Stimulated activated CD4-positive, alpha-beta T cell treated with anti-CD3 and anti-CD28 coated beads, Interleukin-1b, Interleukin-23, amount 100 ng/mL, for 24 hours (primary cell): ENCODE results near the gene CYTH2.

ENCODE experiments used
- DNase-seq, 4 experiments: peaks; one replicate each; pipeline ENCODE4 v3.0.0-alpha.2; 2020; ENCODE audit warnings: low read depth in 4 of 4, low spot score in 1 of 4

Gene CYTH2

DNA sequence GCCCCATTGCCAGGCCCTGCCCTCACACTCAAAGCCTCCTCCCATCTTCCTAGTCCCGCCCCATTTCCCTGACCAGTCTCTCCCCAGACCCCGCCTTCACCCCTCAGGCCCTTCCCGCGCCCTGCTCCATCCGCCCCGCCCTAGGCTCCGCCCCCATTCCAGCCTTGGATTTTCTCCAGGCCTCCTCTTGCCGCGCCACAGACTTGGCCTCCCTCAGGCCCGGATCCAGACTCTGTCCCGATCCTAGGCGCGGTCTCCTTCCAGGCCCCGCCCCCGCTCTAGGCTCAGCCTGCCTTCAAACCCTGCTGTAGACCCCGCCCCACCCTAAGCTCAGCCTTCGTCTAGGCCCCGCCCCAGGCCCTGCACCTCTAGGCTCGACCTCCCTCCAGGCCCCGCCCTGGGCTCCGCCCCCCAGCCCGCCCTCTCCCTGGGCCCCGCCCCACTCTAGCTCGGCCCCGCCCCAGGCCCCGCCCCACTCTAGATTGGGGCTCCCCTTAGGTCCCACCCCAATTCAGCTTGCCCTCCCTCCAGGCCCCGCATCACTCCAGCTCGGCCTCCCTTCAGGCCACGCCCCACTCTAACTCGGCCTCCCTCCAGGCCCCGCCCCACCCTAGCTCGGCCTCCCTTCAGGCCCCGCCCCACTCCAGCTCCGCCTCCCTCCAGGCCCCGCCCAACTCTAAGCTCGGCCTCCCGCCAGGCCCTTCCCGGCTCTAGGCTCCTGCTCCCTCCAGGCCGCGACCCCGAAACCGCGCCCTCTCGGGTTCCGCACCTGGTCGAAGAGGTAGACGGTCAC, 24.0 kb downstream of the CYTH2 start:
- peak in 3 of 4 experiments; percentile 64 to 80 (median 69) for DNase-seq

DNA sequence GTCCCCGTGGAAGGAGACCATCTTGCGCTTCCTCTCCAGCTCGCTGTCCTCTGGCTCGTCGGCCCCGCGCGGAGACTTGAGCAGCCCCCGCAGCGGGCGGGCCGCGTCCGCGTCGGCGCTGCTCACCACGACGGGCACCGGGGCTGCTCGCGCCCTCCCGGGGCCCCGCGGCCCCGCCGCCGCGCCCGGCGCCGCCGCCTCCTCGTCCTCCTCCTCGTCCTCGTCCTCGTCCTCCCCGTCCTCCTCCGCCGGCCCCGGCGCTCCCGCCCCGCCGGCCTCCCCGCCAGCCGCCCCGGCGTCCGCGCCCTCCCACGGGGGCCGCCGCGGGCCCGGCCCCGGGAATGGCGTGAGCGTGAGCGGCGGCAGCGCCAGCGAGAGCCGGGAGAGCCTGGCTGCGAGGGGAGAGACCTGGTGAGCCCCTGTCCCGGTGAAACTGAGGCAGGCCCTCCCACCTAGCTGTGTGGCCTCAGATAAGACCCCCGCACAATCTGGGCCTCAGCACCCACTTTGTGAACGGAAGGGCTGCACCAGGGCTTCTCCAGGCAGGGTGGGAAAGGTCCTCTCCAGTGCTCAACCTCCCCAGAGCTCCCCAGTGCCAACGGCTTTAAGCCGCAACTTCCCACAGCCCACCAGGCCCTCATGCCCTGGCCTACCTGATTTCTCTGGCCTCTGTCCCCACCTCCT, 24.7 kb downstream of the CYTH2 start:
- no peak for DNase-seq

DNA sequence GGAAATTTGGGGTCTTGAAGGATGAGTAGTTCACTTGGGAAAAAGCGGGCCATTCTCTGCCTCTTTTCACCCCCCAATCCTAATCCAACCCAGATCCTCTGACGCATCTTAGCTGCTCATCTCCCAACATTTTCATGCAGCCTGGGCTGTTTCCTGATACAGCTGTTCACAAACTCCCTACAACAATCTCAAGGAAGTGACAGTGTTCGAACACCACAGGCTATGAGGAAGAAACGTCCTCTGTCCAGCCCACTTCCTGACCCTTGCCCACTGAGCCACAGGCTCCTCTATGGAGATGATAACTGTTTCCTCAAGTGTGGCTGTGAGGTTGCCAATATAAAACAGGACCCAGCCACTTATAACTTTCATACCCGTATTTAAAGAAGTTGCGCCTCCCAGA, 26.2 kb downstream of the CYTH2 start:
- DNase-seq: no peak

DNA sequence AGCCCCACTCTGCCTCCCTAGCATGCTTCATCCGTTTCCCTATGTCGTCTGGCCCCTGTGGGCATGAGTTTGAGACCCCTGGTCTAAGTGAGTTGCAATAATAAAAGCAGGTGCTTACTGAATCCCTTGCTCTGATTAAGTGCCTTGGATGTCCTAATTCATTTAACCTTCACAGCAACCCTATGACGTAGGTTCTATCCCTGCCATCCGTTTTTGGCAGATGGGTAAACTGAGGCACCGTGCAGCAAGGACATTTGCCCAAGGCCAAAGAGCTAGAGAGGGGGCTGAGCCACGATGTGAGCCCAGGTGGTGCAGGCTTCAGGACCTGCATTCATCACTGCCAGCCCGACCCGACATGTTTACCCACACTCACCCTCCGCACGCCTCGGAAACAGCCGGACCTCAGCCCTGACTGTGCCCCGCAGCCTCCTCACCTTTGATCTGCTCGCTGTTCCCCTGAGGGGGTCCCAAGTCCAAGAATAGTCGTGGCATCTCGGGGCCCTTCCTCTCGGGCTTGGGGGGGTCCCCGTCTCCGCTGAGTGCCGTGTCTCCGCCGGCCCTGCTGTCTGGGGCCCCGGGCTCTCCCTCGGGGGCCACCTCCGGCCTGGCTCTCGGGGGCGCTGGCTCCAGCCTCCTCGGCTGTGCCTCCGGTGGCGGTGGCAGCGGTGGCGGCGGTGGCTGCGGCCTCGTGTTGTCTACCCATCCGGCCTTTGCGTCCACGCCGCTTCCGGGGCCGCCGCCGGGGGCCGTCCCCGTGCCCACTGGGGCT, 28.0 kb downstream of the CYTH2 start:
- no peak for DNase-seq

DNA sequence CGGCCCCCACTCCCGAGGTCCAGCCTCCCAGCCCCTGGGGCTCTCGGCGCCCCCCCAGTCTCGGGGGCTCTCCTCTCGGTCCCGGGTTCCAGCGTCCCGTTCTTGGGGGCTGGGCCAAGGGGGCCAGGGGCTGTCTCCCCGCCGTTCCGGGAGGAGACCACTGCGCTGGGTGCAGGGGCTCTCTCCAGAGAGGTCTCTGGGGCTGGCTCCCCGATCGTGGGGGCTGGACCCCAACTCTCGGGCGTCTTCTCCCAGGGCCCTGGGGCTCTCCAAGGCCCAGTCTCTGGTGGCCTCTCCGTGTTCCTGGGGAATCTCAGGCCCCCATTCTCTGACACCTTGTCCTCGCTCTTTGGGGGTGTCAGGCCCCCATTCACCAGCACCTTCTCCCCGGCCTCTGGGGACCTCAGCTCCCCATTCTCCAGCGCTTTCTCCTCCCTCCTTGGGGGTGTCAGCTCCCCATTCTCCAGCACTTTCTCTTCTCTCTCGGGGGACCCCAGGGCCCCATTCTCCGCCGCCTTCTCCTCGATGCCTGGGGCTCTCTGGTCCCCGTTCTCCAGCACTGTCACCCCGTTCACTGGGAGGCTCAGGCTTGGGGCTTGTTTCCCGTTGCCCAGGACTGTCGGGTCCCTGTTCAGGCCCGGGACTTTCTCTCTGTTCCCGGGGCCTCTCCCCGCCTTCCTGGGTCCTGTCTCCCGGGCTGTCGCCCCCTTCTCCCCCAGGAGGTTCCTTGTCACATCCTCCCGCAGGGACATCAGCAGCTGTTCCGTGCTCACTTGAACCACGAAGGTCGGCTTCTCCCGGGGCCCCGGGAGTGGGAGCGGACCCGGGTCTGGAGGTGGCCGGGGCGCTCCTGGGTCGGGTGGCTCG, 28.8 kb downstream of the CYTH2 start:
- no peak for DNase-seq

DNA sequence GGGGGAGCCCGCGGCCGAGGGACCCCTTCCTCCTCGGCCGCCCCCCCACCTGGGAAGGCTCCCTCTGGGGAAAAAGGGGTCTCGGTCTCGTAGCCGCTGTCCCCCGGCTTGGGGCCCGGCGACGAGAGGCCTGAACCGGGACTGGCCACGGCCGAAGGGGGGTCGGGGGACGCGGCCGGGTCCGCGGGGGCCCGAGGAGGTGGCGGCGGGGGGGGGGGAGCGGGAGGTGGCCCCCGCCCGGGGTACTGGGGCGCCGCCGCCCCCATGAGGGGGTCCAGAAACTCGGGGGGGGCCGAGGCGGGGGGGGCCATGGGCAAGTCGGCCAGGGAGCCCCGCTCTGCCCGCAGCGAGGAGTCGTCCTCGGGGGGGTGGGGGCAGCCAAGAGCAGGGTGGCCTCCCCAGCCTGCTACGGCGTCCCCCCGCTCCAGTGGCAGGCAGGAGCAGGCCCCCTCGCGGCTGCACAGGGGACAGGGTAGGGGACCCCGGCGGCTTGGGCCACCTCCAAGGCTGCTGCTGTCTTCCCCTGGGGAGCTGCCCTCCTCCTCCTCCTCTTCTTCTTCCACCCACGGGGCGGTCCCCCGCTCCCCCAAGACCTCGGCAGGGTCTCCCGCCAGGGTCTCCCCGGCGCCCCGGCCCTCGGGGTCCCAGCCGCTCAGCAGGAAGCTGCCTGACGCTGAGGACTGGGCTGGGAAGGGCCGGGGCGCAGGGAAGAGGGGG, 29.6 kb downstream of the CYTH2 start:
- no peak for DNase-seq

- DNase-seq: no peak
Measured at GRCh38 chr19:48499316-48500090, 30.3 kb downstream of the CYTH2 start.

DNA sequence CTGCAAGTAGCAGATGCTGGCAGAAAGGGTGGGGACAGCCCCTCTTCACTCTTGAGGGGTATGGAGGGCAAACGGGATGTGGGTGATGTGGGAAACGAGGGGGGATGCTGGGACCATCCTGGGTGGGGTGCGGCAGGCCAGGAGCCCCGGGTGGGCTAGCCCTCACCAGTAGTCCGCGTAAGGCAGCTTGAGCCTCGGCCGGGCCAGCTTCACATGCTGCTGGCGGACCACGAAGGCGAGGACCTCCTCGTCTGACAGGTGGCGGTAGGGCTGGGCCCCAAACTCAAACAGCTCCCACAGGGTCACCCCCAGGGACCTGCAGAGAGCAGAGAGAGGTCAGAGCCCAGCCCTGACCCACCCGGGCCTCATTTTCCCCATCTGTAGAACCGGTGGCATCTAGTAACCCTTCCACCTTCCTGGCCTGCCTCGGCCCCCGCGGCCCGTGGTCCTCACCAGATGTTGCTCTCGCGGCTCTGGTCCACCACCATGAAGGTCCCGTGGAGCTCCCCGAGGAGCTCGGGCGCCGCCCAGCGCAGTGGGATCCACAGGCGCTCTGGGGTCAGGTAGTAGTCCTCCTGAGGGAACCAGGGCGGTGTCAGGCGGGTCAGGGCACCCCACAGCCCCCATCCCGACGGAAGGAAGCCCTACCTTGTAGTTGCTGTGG, 31.8 kb downstream of the CYTH2 start:
- DNase-seq: no peak

- peak in 2 of 4 experiments; percentile 46 to 55 for DNase-seq
Measured at GRCh38 chr19:48501494-48502349, 32.6 kb downstream of the CYTH2 start.

- no peak for DNase-seq
Measured at GRCh38 chr19:48502350-48503018, 33.3 kb downstream of the CYTH2 start.

GRCh38 chr19:48506138-48506733, 37.1 kb downstream of the CYTH2 start:
- no peak for DNase-seq

DNA sequence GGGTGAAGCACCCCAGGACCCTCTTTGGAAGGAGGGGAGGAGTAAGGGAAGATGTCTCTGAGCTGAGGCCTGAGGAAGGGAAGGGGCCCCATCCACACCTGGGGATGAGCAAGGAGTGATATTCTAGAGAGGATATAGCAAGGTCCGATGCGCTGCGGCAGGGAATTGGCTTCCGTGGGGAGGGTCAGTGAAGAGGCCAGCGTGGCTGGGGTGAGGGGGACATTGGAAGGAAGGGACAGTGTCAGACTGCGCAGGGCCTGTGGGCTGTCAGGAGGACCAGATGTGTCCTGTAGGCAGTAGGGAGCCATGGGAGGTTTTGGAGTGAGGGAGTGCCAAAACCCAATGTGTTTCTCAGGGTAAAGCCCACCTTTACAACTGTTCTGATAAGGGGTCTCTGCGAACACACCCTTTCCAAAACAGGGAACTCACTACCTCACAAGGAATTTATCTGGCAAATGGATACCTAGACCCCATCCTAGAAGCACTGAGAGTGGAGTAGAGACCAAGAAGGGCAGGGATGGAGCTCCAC, 38.8 kb downstream of the CYTH2 start:
- DNase-seq: no peak

DNA sequence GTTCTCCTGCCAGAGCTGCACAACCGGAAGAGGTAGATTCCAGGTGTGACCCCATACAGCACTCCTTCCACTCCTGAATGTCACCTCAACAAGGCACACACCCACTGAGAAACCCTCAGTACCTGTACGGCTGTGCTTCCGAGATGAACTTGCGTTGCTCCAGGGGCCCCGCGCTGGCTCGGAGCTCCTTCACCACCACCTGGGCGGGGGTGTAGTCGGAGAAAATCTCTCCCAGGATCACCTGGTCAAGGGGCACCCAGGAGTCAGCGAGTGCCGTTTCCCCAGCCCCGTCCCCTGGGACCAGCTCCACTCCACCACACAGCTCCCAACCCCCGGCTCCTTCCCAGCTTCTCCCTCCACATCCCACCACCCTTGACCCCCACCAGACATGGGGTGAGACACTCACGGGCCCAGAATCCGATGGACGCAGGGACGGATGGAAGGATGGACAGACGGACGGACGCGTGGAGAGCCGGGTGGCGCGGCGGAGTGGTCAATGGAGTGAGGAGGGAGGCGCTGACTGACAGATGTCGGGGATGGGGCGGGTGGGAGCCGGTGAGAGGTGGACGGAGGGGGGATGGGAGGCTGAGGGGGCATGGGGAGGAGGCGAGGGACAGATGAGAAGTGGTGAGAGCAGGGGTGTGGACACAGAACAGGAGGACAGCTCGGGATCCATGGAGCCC, 39.7 kb downstream of the CYTH2 start:
- no peak for DNase-seq

GRCh38 chr19:48509467-48510194, 40.5 kb downstream of the CYTH2 start:
- no peak for DNase-seq

DNA sequence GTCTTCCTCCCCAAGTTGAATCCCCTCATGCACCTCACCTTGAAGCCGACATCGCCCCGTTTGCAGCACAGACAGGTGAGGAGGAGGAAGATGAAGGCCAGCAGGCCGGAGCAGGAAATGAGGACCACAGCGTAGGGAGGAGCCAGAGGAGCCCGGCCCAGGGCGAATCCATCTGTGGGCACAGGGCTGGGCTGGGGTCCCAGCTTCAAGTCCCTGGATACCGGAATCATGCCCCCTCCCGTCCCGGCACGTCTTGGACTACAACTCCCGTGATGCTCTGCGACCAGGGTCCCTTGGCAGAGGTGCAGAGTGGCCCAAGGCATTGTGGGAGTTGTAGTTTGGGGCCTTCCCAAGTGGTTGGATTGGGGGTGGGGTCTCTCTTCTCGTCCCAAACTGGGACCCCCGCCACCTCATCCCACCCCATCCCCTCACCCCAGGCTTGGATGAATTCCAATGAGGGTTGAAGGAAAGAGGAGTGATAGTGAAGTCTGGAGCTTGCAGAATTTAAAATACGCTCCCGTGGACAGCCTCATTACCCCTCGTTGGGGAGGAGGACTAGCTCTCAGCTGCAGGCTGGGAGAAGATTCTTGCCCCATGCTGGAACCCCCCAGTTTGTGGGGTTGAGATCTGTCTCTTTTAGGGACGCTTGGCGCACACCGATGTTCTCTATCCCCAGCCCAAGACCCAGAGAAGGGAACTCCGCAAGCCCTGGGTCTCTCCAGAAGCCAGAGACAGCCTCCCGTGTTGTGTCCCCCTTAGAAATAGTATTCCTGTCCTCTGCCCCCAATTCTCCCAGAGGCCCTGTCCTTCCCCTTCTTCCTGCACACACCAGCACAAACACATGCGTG, 41.5 kb downstream of the CYTH2 start:
- peak in 3 of 4 experiments; percentile 57 to 71 (median 65) for DNase-seq
